ENCODE data around the gene MMP17. TPM values are rescaled to one million over a fixed set of nuclear protein-coding genes. Genes with fewer than 3 reads are reported as not detected.

MMP17 gene
- total RNA-seq, 1 experiment from 2014 or later: 12.6 TPM

DNA sequence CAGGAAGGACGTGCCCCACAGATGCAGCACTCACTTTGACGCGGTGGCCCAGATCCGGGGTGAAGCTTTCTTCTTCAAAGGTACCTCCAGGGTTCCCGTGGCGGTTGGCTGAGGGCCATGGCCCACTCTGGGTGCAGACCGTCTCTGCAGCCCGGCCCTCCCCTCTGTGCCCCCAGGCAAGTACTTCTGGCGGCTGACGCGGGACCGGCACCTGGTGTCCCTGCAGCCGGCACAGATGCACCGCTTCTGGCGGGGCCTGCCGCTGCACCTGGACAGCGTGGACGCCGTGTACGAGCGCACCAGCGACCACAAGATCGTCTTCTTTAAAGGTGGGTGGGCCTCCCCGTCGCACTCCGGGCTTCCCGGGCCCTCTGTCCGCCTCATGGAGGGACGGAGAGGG, 16.9 kb downstream of the MMP17 start:
- Histone ChIP-seq H3K4me3 (ENCODE audit: low read depth, low read length, poor library complexity, severe bottlenecking) (no peak overlapping the region), H3K9me3 (ENCODE audit: low read depth, low read length, poor library complexity, severe bottlenecking) (no peaks in the 10 kb centered on the region), H3K4me1 (ENCODE audit: insufficient read depth, low read length, poor library complexity, severe bottlenecking) (no peaks in the 10 kb centered on the region), H3K36me3 (ENCODE audit: insufficient read depth, low read length, poor library complexity, severe bottlenecking) (no peaks in the 10 kb centered on the region), H3K27me3 (replicated peaks; ENCODE audit: insufficient read depth, low read depth, low read length, poor library complexity) (no peaks in the 10 kb centered on the region), H3K27ac (ENCODE audit: low read depth, low read length, poor library complexity, severe bottlenecking) (no peak overlapping the region)
- POLR2A ChIA-PET (ENCODE audit: low non-redundant PET): no interaction called here
- no peak for DNase-seq (ENCODE audit: low spot score)
- no peak for TF ChIP-seq EZH2 (IDR thresholded peaks at IDR 0.05; ENCODE audit: borderline replicate concordance, low read depth, low read length, poor library complexity, severe bottlenecking)
- TF ChIP-seq, protein P1, sequence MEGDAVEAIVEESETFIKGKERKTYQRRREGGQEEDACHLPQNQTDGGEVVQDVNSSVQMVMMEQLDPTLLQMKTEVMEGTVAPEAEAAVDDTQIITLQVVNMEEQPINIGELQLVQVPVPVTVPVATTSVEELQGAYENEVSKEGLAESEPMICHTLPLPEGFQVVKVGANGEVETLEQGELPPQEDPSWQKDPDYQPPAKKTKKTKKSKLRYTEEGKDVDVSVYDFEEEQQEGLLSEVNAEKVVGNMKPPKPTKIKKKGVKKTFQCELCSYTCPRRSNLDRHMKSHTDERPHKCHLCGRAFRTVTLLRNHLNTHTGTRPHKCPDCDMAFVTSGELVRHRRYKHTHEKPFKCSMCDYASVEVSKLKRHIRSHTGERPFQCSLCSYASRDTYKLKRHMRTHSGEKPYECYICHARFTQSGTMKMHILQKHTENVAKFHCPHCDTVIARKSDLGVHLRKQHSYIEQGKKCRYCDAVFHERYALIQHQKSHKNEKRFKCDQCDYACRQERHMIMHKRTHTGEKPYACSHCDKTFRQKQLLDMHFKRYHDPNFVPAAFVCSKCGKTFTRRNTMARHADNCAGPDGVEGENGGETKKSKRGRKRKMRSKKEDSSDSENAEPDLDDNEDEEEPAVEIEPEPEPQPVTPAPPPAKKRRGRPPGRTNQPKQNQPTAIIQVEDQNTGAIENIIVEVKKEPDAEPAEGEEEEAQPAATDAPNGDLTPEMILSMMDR (conservative IDR thresholded peaks at IDR 0.05; ENCODE audit: low read depth, low read length): no peak
- BruUV-seq (replicated peaks): no TSS peak
- intact Hi-C loops (cut with micrococcal nuclease; ENCODE audit: unreplicated experiment): no loop called here
- CTCF ChIA-PET: no interaction called here

DNA sequence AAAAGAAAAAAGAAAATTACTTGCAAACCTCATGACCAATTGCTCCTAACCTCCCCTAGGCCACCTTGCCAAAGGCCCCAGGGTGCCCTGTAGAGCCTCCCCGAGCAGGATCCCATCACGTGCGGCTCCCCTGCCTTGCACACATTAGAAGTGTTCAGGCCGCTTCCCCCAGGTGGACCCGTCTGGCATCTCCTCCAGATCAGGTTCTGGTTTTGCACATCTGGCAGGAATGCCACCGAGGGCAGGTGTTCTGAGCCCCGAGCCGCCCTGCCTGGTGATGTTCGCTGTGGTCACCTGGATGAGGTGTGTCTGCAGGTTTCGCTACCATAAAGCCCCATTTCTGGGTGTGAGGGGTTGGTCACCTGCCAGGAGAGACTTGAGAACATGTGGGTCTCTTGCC, 19.3 kb downstream of the MMP17 start:
- BruUV-seq (replicated peaks): no TSS peak
- H3K9me3 ChIP-seq (ENCODE audit: low read depth, low read length, poor library complexity, severe bottlenecking): no peaks in the 10 kb centered on the region
- intact Hi-C loops (cut with micrococcal nuclease; ENCODE audit: unreplicated experiment): no loop called here
- no peak for DNase-seq (ENCODE audit: low spot score)
- no peaks in the 10 kb centered on the region for H3K27me3 ChIP-seq (replicated peaks; ENCODE audit: insufficient read depth, low read depth, low read length, poor library complexity)
- H3K4me1 ChIP-seq (ENCODE audit: insufficient read depth, low read length, poor library complexity, severe bottlenecking): no peaks in the 10 kb centered on the region
- no peak overlapping the region for H3K27ac ChIP-seq (ENCODE audit: low read depth, low read length, poor library complexity, severe bottlenecking)
- no peaks in the 10 kb centered on the region for H3K36me3 ChIP-seq (ENCODE audit: insufficient read depth, low read length, poor library complexity, severe bottlenecking)
- ChIA-PET POLR2A (ENCODE audit: low non-redundant PET) (no interaction called here), CTCF (no interaction called here)
- H3K4me3 ChIP-seq (ENCODE audit: low read depth, low read length, poor library complexity, severe bottlenecking): no peak overlapping the region
- TF ChIP-seq, protein P1 (conservative IDR thresholded peaks at IDR 0.05; ENCODE audit: low read depth, low read length): no peak
- TF ChIP-seq EZH2 (IDR thresholded peaks at IDR 0.05; ENCODE audit: borderline replicate concordance, low read depth, low read length, poor library complexity, severe bottlenecking): no peak

DNA sequence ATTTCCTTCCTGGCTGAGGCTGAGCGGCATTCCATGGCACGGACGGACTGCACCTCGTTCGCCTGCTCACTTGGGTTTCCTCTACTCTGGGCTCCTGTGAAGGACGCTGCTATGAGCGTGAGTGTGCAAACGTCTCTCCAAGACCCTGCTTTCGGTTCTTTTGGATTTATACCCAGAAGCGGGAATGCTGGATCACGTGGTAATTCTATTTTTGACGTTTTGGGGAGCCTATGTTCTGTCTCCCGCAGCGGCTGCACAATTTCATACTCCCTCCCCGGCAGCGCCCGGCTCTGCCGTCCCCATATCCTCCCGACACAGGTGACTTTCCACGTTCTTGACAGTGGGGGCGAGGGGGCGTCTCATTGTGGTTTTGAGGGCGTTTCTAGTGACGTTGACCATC, 20.6 kb downstream of the MMP17 start:
- no peaks in the 10 kb centered on the region for H3K36me3 ChIP-seq (ENCODE audit: insufficient read depth, low read length, poor library complexity, severe bottlenecking)
- H3K4me1 ChIP-seq (ENCODE audit: insufficient read depth, low read length, poor library complexity, severe bottlenecking): no peaks in the 10 kb centered on the region
- H3K4me3 ChIP-seq (ENCODE audit: low read depth, low read length, poor library complexity, severe bottlenecking): no peak overlapping the region
- CTCF ChIA-PET: no interaction called here
- TF ChIP-seq, protein P1 (conservative IDR thresholded peaks at IDR 0.05; ENCODE audit: low read depth, low read length): no peak
- no peak for DNase-seq (ENCODE audit: low spot score)
- POLR2A ChIA-PET (ENCODE audit: low non-redundant PET): no interaction called here
- BruUV-seq (replicated peaks): no TSS peak
- intact Hi-C loops (cut with micrococcal nuclease; ENCODE audit: unreplicated experiment): no loop called here
- H3K9me3 ChIP-seq (ENCODE audit: low read depth, low read length, poor library complexity, severe bottlenecking): no peaks in the 10 kb centered on the region
- no peak overlapping the region for H3K27ac ChIP-seq (ENCODE audit: low read depth, low read length, poor library complexity, severe bottlenecking)
- H3K27me3 ChIP-seq (replicated peaks; ENCODE audit: insufficient read depth, low read depth, low read length, poor library complexity): no peaks in the 10 kb centered on the region
